Activated CD8-positive, alpha-beta memory T cell treated with anti-CD3 and anti-CD28 coated beads, Interleukin-2, amount 50 U/mL, for 48 hours (primary cell): ENCODE data around the gene RPS16.
A peak's percentile ranks its signal among the peaks of the same experiment; 100 is the strongest.

Source experiments
- DNase-seq: peaks from one replicate; pipeline ENCODE4 v3.0.0-alpha.2; 2020

Gene RPS16

DNA sequence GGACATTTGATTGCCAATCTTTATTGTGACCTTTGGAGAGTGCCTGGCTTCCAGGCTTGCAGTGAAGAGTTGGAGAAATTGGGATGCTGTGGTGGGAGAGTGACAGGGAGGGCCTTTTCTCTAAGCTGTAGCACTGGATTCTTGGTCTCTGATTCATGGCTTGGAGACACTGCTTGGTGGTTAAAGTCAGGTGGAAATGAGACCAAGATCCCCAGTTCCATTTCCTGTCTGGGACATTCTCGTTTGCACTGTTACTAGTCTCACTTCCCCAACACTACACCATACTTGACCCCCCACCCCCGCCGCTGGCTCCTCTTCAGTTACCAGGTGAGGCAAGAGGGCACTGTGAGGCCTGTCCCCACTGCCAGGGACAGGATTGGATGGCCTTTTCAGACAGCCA is 12.5 kb upstream of the RPS16 start:
- no peak for DNase-seq

DNA sequence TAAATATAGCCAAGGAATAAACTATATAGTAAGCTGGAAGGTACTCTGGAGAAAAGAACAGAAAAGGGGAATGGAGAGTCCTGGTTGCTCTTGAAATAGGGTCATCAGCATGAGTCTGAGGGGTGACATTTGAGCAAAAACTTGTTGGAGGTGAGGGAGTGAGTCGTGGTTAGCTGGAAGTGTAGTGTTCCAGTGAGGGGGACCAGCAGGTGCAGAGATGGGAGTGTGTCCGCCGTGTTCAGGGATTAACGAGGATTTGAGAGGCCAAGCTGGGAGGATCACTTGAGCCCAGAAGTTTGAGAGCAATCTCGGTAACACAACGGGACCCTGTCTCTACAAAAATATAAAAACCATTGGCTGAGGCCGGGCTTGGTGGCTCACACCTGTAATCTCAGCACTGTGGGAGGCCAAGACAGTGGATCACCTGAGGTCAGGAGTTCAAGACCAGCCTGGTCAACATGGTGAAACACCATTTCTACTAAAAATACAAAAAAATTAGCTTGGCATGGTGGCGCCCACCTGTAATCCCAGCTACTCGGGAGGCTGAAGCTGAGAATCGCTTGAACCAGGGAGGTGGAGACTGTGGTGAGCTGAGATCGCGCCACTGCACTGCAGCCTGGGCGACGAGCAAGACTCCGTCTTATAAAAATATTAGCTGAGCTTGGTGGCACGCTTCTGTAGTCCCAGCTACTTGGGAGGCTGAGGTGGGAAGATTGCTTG is 10.8 kb upstream of the RPS16 start:
- DNase-seq = no peak

GRCh38 chr19:39445196-39446111 is 9.7 kb upstream of the RPS16 start, which contains the start of gene SUPT5H:
Gene SUPT5H, plus strand, starts transcription at chr19:39445582. Its CDS starts 309 bp downstream, at chr19:39445891.
- peak; percentile 96 for DNase-seq

DNA sequence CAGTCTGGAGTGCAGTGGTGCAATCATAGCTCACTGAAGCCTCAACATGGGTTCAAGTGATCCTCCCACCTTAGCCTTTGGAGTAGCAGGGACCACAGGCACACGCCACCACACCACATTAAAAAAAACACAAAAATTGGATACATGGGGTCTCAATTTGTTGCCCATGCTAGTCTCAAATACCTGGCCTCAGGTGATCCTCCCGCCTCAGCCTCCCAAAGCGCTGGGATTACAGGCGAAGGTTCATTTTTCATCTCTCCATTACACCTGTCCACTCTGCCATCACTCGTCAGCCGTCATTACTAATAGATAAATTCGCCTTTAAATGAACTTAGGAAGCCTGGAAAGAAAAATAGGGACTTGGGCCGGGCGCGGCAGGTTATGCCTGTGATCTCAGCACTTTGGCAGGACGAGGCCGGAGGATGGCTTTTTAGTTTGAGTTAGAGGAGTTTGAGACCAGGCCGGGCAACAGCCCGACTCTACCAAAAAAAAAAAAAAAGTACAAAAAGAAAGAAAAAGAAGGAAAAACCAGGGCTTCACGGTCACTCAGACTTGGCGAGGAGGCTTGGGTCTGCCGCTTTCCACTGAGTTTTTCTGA is 8.9 kb upstream of the RPS16 start:
- no peak for DNase-seq

GRCh38 chr19:39438270-39438934 is 2.7 kb upstream of the RPS16 start:
- DNase-seq = no peak

- DNase-seq = no peak
Observed at GRCh38 chr19:39436350-39436716, 584 bp upstream of the RPS16 start.

- no peak for DNase-seq
Observed at GRCh38 chr19:39434123-39435076, 1.3 kb downstream of the RPS16 start.

DNA sequence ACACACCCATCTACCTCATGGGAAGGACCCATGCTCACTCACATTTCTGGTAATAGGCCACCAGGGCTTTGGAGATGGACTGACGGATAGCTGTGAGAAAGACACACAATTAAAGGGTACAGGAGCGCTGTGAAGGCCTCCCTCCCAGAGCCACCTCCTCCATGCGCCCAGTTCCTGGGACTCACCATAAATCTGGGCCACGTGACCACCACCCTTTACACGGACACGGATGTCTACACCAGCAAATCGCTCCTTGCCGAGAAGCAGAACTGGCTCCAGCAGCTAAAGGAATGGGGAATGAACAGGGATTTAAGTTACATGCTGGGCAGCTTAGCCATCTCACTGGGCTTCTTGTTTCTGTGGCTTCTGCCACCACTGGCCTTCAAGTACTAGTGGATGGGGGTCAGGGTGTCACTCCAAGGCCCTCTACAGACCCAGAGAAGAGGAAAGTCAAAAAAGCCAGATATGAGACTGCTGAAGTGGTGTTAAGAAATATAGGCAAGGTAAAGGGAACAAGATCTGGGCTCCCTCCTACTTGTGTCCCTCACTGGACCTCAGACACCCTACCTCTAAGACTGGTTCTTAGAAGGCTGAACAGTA is 2.2 kb downstream of the RPS16 start:
- DNase-seq = no peak

GRCh38 chr19:39432677-39433025 is 3.1 kb downstream of the RPS16 start:
- no peak for DNase-seq

GRCh38 chr19:39430675-39431593 is 4.8 kb downstream of the RPS16 start:
- peak; percentile 86 for DNase-seq

- no peak for DNase-seq
Observed at GRCh38 chr19:39428283-39429112, 7.3 kb downstream of the RPS16 start.

GRCh38 chr19:39427707-39428106 is 8.0 kb downstream of the RPS16 start:
- no peak for DNase-seq

GRCh38 chr19:39426170-39426569 is 9.6 kb downstream of the RPS16 start:
- DNase-seq = no peak

GRCh38 chr19:39425744-39426143 is 10.0 kb downstream of the RPS16 start:
- DNase-seq = no peak

DNA sequence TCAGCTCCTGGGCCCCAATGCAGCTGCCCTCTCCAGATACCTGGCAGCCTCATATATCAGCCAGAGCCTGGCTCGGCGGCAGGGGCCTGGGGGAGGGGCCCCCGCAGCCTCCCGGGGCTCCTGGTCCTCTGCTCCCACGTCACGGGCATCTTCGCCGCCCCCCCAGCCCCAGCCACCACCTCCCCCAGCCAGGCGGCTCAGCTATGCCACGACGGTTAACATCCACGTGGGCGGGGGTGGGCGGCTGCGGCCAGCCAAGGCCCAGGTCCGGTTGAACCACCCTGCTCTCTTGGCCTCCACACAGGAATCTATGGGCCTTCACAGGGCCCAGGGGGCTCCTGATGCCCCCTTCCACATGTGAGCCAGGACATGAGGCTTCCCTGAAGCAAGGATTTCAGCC is 10.8 kb downstream of the RPS16 start:
- DNase-seq = peak; percentile 40

- peak; percentile 50 for DNase-seq
Observed at GRCh38 chr19:39423258-39424086, 12.3 kb downstream of the RPS16 start.

GRCh38 chr19:39422020-39422419 is 13.7 kb downstream of the RPS16 start:
- DNase-seq = no peak

DNA sequence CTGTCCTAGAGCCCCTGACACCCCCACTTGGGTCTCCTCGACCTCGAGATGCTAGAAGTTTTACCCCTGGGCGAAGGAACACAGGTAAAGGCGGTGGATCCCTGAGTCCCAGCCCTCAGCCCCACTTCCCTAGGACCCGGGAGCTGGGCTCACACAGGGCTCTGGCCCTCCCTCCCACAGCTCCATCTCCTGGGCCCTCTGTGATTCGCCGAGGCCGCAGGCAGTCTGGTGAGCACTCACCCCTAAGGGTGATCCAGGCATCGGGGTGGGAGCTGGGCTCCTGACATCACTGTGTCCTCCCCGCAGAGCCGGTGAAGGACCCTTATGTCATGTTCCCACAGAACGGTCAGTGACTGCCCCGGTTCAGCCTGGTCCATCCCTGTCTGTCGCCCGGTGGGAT is 15.0 kb downstream of the RPS16 start:
- DNase-seq = peak; percentile 43

- no peak for DNase-seq
Observed at GRCh38 chr19:39419003-39419402, 16.7 kb downstream of the RPS16 start.
